Thoracic aorta (tissue), 2 donors: Measurements from ENCODE around the gene DTX3L. TPM values are rescaled to one million over a fixed set of nuclear protein-coding genes. Genes with fewer than 3 reads are reported as not detected.

Experiments used
- ATAC-seq: fragments of 150-250 bp; one replicate; pipeline ENCODE4 v1.8.0; 2017; ENCODE audit warnings: low read depth; ENCODE audit not compliant: insufficient number of reproducible peaks, low FRiP score
- DNase-seq: peaks from one replicate; pipeline ENCODE4 v3.0.0-alpha.2; 2020; ENCODE audit warnings: low spot score
- H3K27ac ChIP-seq, 2 donors: fragments of 200-600 bp; sonication (generic); 1 replicate in 1 of 2; 2 replicates in 1 of 2; pipeline ENCODE4 v1.5.1; 2016; ENCODE audit warnings: mild to moderate bottlenecking in 2 of 2, moderate library complexity in 2 of 2
- H3K27me3 ChIP-seq: fragments of 200-600 bp; sonication (generic); replicated peaks from 2 replicates; pipeline ENCODE4 v1.6.0; 2016; ENCODE audit warnings: mild to moderate bottlenecking; ENCODE audit not compliant: insufficient read depth
- H3K36me3 ChIP-seq: fragments of 200-600 bp; sonication (generic); one replicate; pipeline ENCODE4 v1.5.1; 2016
- H3K4me1 ChIP-seq, 2 donors: fragments of 200-600 bp; sonication (generic); 1 replicate in 1 of 2; 2 replicates in 1 of 2; pipeline versions ENCODE4 v1.5.1 to v1.6.0; 2016; ENCODE audit warnings: low read depth in 2 of 2, mild to moderate bottlenecking in 1 of 2; ENCODE audit not compliant: control insufficient read depth in 1 of 2
- H3K4me3 ChIP-seq: fragments of 200-600 bp; sonication (generic); 2 replicates; pipeline ENCODE4 v1.5.1; 2016; ENCODE audit warnings: mild to moderate bottlenecking
- H3K9me3 ChIP-seq: fragments of 200-600 bp; sonication (generic); 2 replicates; pipeline ENCODE4 v1.5.1; 2016
- CTCF ChIP-seq: fragments of 200-600 bp; sonication (generic); IDR thresholded peaks from one replicate; pipeline ENCODE4 v1.5.1; 2019; ENCODE audit warnings: antibody characterized with exemption
- total RNA-seq, 2 donors: library from RNA; depleted of rRNA; stranded (reverse); fragments of >200 nt; gene quantifications; one replicate each; pipeline versions ENCODE4 v1.1.0 to v1.2.3, GENCODE V29; 2016

The DTX3L gene
- total RNA-seq, 2 donors from 2014 or later, result 16.2 to 31.5 TPM

GRCh38 chr3:122572940-122573412, 8.8 kb downstream of the DTX3L start:
- ATAC-seq (no peak), DNase-seq (no peak)
- Histone ChIP-seq H3K9me3 (no peaks in the 10 kb centered on the region), H3K4me3 (no peak overlapping the region), H3K36me3 (peaks cover 6% of the 10 kb centered on the region), H3K27me3 (no peaks in the 10 kb centered on the region), H3K27ac (no peak overlapping the region), H3K4me1 (no peaks in the 10 kb centered on the region)
- TF ChIP-seq CTCF, result no peak

GRCh38 chr3:122576174-122576940, 12.2 kb downstream of the DTX3L start:
- no peak for TF ChIP-seq CTCF
- H3K27ac ChIP-seq, result no peak overlapping the region
- DNase-seq (no peak), ATAC-seq (no peak)
- H3K9me3 ChIP-seq, result peaks cover under 1% of the 10 kb centered on the region
- no peaks in the 10 kb centered on the region for H3K27me3 ChIP-seq
- H3K4me3 ChIP-seq, result no peak overlapping the region
- no peaks in the 10 kb centered on the region for H3K4me1 ChIP-seq
- H3K36me3 ChIP-seq, result peaks cover 5% of the 10 kb centered on the region

GRCh38 chr3:122577409-122578031, 13.4 kb downstream of the DTX3L start, which contains the start of gene PARP15:
TSS of gene PARP15 (plus strand) at chr3:122577650. CDS start at chr3:122577668, 18 bp downstream.
- no peak for DNase-seq
- no peak for ATAC-seq

GRCh38 chr3:122578069-122578740, 14.1 kb downstream of the DTX3L start:
- DNase-seq (no peak), ATAC-seq (no peak)
- no peak for TF ChIP-seq CTCF
- H3K27ac ChIP-seq, result no peak overlapping the region
- H3K36me3 ChIP-seq, result no peaks in the 10 kb centered on the region
- H3K27me3 ChIP-seq, result no peaks in the 10 kb centered on the region
- H3K9me3 ChIP-seq, result peaks cover 13% of the 10 kb centered on the region
- H3K4me3 ChIP-seq, result peak overlapping the region; percentile 71
- H3K4me1 ChIP-seq, result no peaks in the 10 kb centered on the region

More at GRCh38 chr3:122577409-122578031, 13.4 kb downstream of the DTX3L start, which contains the start of gene PARP15:
- Histone ChIP-seq H3K27me3 (no peaks in the 10 kb centered on the region), H3K4me3 (peak within 1 kb of the TSS; percentile 71), H3K4me1 (no peaks in the 10 kb centered on the region), H3K9me3 (peaks cover 11% of the 10 kb centered on the region), H3K27ac (no peak within 1 kb of the TSS), H3K36me3 (no peaks in the 10 kb centered on the region)
- TF ChIP-seq CTCF, result no peak

GRCh38 chr3:122580470-122580869, 16.3 kb downstream of the DTX3L start:
- H3K27ac ChIP-seq, result no peak overlapping the region
- no peak for DNase-seq
- no peak for ATAC-seq
- no peak for TF ChIP-seq CTCF
- H3K4me1 ChIP-seq, result no peaks in the 10 kb centered on the region
- H3K9me3 ChIP-seq, result peaks cover 13% of the 10 kb centered on the region
- H3K4me3 ChIP-seq, result no peak overlapping the region
- H3K27me3 ChIP-seq, result no peaks in the 10 kb centered on the region
- H3K36me3 ChIP-seq, result no peaks in the 10 kb centered on the region
